H1 (cell line): ENCODE data around the gene CRACDL. TPM values are rescaled to one million over a fixed set of nuclear protein-coding genes. Genes with fewer than 3 reads are reported as not detected.

Source experiments
- CTCF ChIA-PET: fragments of 300-600 bp; sonication (Branson Sonifier 250); formaldehyde crosslinking; loops from one replicate; lab custom pipeline; 2021; ENCODE audit not compliant: partially characterized antibody; lab: Charles Lee
- POLR2A ChIA-PET: fragments of 300-600 bp; sonication (Branson Sonifier 250); formaldehyde crosslinking; loops from one replicate; lab custom pipeline; 2021; ENCODE audit warnings: inconsistent platforms; ENCODE audit not compliant: partially characterized antibody; lab: Charles Lee
- DNase-seq, 2 experiments: peaks; one replicate each; pipeline versions ENCODE4 v3.0.0 to v3.0.0-alpha.2; 2010 to 2022; ENCODE audit warnings: low spot score in 2 of 2, low read depth in 1 of 2, mixed read lengths in 1 of 2
- FAIRE-seq: peaks from 2 replicates; lab custom pipeline; 2011; peaks lifted over from hg19 to GRCh38; lab: Jason Lieb, UNC
- H2AFZ ChIP-seq: 2 replicates; pipeline ENCODE4 v1.8.1; 2012; ENCODE audit warnings: low read length, inconsistent platforms
- H2AK5ac ChIP-seq: 2 replicates; pipeline ENCODE4 v1.6.1; 2013; ENCODE audit warnings: low read depth, low read length
- H2BK120ac ChIP-seq: replicated peaks from 2 replicates; pipeline ENCODE3; 2013; ENCODE audit warnings: low read depth, low read length, inconsistent platforms
- H2BK12ac ChIP-seq: 2 replicates; pipeline ENCODE4 v1.6.1; 2013; ENCODE audit warnings: low read depth, low read length
- H2BK15ac ChIP-seq: 2 replicates; pipeline ENCODE4 v1.6.1; 2013; ENCODE audit warnings: low read length
- H2BK20ac ChIP-seq: 2 replicates; pipeline ENCODE4 v1.6.1; 2013; ENCODE audit warnings: low read length
- H2BK5ac ChIP-seq: 2 replicates; pipeline ENCODE4 v1.6.1; 2013; ENCODE audit warnings: low read depth, low read length
- H3K14ac ChIP-seq: 2 replicates; pipeline ENCODE4 v1.6.1; 2013; ENCODE audit warnings: inconsistent platforms; ENCODE audit not compliant: insufficient read length
- H3K18ac ChIP-seq: 2 replicates; pipeline ENCODE4 v1.6.1; 2013; ENCODE audit warnings: low read length; ENCODE audit errors: extremely low read depth
- H3K23ac ChIP-seq: 2 replicates; pipeline ENCODE4 v1.6.1; 2013; ENCODE audit warnings: inconsistent platforms; ENCODE audit not compliant: insufficient read length
- H3K23me2 ChIP-seq: 2 replicates; pipeline ENCODE4 v1.6.1; 2013; ENCODE audit warnings: low read depth, low read length
- H3K27ac ChIP-seq: 2 replicates; pipeline ENCODE4 v1.6.1; 2011; ENCODE audit warnings: low read depth, low read length, inconsistent platforms
- H3K27me3 ChIP-seq, 4 experiments: replicated peaks in 1 of 4; 1 replicate in 1 of 4; 2 replicates in 3 of 4; pipeline versions ENCODE4 v1.6.1 to v1.8.1; 2011 to 2013; ENCODE audit warnings: low read length in 3 of 4, mild to moderate bottlenecking in 3 of 4, inconsistent platforms in 2 of 4, mixed read lengths in 2 of 4, moderate library complexity in 1 of 4; ENCODE audit not compliant: control insufficient read depth in 3 of 4, insufficient read depth in 3 of 4; ENCODE audit errors: extremely low read depth in 1 of 4
- H3K36me3 ChIP-seq, 4 experiments: 2 replicates each; pipeline versions ENCODE4 v1.6.1 to v1.8.1; 2011 to 2013; ENCODE audit warnings: mild to moderate bottlenecking in 4 of 4, low read length in 3 of 4, moderate library complexity in 2 of 4, control low read depth in 1 of 4, inconsistent platforms in 1 of 4; ENCODE audit not compliant: insufficient read depth in 4 of 4, control insufficient read depth in 2 of 4
- H3K4ac ChIP-seq: replicated peaks from 2 replicates; pipeline ENCODE3; 2013; ENCODE audit warnings: low read length, low read depth, mixed read lengths, inconsistent platforms; ENCODE audit not compliant: insufficient read length
- H3K4me1 ChIP-seq, 4 experiments: replicated peaks in 1 of 4; 1 replicate in 1 of 4; 2 replicates in 3 of 4; pipeline versions ENCODE4 v1.6.1 to v1.8.1; 2011 to 2013; ENCODE audit warnings: low read length in 3 of 4, inconsistent platforms in 2 of 4, mixed read lengths in 1 of 4; ENCODE audit not compliant: insufficient read depth in 4 of 4, control insufficient read depth in 3 of 4
- H3K4me2 ChIP-seq, 2 experiments: 2 replicates each; pipeline versions ENCODE4 v1.6.1 to v1.8.1; 2011 to 2013; ENCODE audit warnings: low read depth in 2 of 2, low read length in 2 of 2, control low read depth in 1 of 2, inconsistent platforms in 1 of 2, mild to moderate bottlenecking in 1 of 2; ENCODE audit not compliant: insufficient read depth in 1 of 2
- H3K4me3 ChIP-seq, 4 experiments: fragments of 200-600, 300-600 bp in 1 of 4; sonication (generic), shearing (Covaris generic), sonication (Bioruptor Twin) in 1 of 4; 2 replicates each; pipeline versions ENCODE4 v1.5.1 to v1.8.1; 2011 to 2016; ENCODE audit warnings: low read length in 4 of 4, low read depth in 3 of 4, control low read depth in 2 of 4, inconsistent platforms in 2 of 4, mild to moderate bottlenecking in 2 of 4, mixed read lengths in 1 of 4, moderate library complexity in 1 of 4; ENCODE audit not compliant: insufficient read depth in 2 of 4; ENCODE audit errors: extremely low read depth in 1 of 4
- H3K56ac ChIP-seq: replicated peaks from 2 replicates; pipeline ENCODE3; 2013; ENCODE audit warnings: low read depth, mild to moderate bottlenecking, mixed read lengths, low read length, inconsistent platforms; ENCODE audit not compliant: insufficient read length
- H3K79me1 ChIP-seq: 2 replicates; pipeline ENCODE4 v1.6.1; 2013; ENCODE audit warnings: low read depth, low read length, control low read depth
- H3K79me2 ChIP-seq, 2 experiments: 2 replicates each; pipeline versions ENCODE4 v1.6.1 to v1.8.1; 2012 to 2013; ENCODE audit warnings: low read length in 2 of 2, mild to moderate bottlenecking in 2 of 2, inconsistent platforms in 1 of 2; ENCODE audit not compliant: insufficient read depth in 2 of 2, control insufficient read depth in 1 of 2
- H3K9ac ChIP-seq, 4 experiments: replicated peaks in 1 of 4; 1 replicate in 1 of 4; 2 replicates in 3 of 4; pipeline versions ENCODE4 v1.6.1 to v1.8.1; 2011 to 2013; ENCODE audit warnings: low read depth in 3 of 4, low read length in 3 of 4, control low read depth in 2 of 4, mild to moderate bottlenecking in 2 of 4, moderate library complexity in 2 of 4, inconsistent platforms in 1 of 4; ENCODE audit errors: extremely low read depth in 1 of 4
- H3K9me3 ChIP-seq, 2 experiments: 2 replicates each; pipeline versions ENCODE4 v1.6.1 to v1.8.1; 2012 to 2013; ENCODE audit warnings: mild to moderate bottlenecking in 2 of 2, moderate library complexity in 2 of 2, control low read depth in 1 of 2, inconsistent platforms in 1 of 2, low read depth in 1 of 2, low read length in 1 of 2, mixed read lengths in 1 of 2; ENCODE audit not compliant: insufficient read depth in 2 of 2
- H4K20me1 ChIP-seq, 2 experiments: replicated peaks in 1 of 2; 2 replicates each; pipeline versions ENCODE3 to v1.8.1; 2011 to 2013; ENCODE audit warnings: inconsistent platforms in 2 of 2, low read length in 2 of 2, mild to moderate bottlenecking in 1 of 2; ENCODE audit not compliant: insufficient read depth in 2 of 2, control insufficient read depth in 1 of 2
- H4K5ac ChIP-seq: 2 replicates; pipeline ENCODE4 v1.6.1; 2013; ENCODE audit warnings: low read length, low read depth, mixed read lengths, inconsistent platforms; ENCODE audit not compliant: insufficient read length
- H4K8ac ChIP-seq: 2 replicates; pipeline ENCODE4 v1.8.0; 2013; ENCODE audit warnings: mild to moderate bottlenecking, moderate library complexity, low read length, inconsistent platforms; ENCODE audit not compliant: insufficient read depth; ENCODE audit errors: extremely low read depth
- H4K91ac ChIP-seq: replicated peaks from 2 replicates; pipeline ENCODE3; 2013; ENCODE audit warnings: low read length, mixed read lengths, inconsistent platforms; ENCODE audit not compliant: insufficient read length
- BACH1 ChIP-seq: IDR thresholded peaks from 2 replicates; pipeline ENCODE4 v1.6.1; 2012; ENCODE audit warnings: low read length, improper control_type of control experiment
- BCL11A ChIP-seq, 2 experiments: IDR thresholded peaks; one replicate each; pipeline ENCODE4 v1.6.1; 2011; ENCODE audit warnings: low read depth in 2 of 2, low read length in 2 of 2, mild to moderate bottlenecking in 2 of 2
- CHD2 ChIP-seq: IDR thresholded peaks from 2 replicates; pipeline ENCODE4 v1.6.1; 2012; ENCODE audit warnings: low read length, improper control_type of control experiment
- CTBP2 ChIP-seq: IDR thresholded peaks from 2 replicates; pipeline ENCODE4 v1.7.0; 2011; ENCODE audit warnings: borderline replicate concordance, mild to moderate bottlenecking, moderate library complexity, mixed read lengths, low read length; ENCODE audit not compliant: insufficient read depth, insufficient read length
- WGBS, 2 experiments: shearing (Covaris generic) in 1 of 2; methylation state at CpG; one replicate each; pipeline versions ENCODE4 v1.1.6 to v1.1.7; 2013 to 2015; ENCODE audit warnings: low lambda C conversion rate in 2 of 2, mixed read lengths in 2 of 2, inconsistent platforms in 1 of 2, low coverage in 1 of 2, missing lambda C conversion rate in 1 of 2; ENCODE audit not compliant: insufficient replicate concordance in 2 of 2, insufficient coverage in 1 of 2, insufficient read length in 1 of 2; ENCODE audit errors: extremely low coverage in 1 of 2, missing lambda C conversion rate in 1 of 2; 5-methylcytosine and 5-hydroxymethylcytosine counted together
- polyA plus RNA-seq, 7 experiments: library from polyadenylated mRNA; depleted of rRNA in 3 of 7; stranded (reverse) in 5 of 7; unstranded in 2 of 7; fragments of >200 nt in 5 of 7; fragments of 200-250 nt in 2 of 7; gene quantifications; 1 replicate in 5 of 7; 2 replicates in 1 of 7; 4 replicates in 1 of 7; pipeline versions ENCODE4 v1.2.1 to v1.2.3, GENCODE V29; 2011 to 2013; ENCODE audit warnings: missing spikeins in 2 of 7, mixed read lengths in 2 of 7
- total RNA-seq: library from RNA; stranded (reverse); fragmentation: NEBNext Ultra II Directional; extraction: Animal tissue kit (Norgen Biotek cat#: 25700); gene quantifications from 2 replicates; pipeline ENCODE4 v1.2.1, GENCODE V29; 2021

The CRACDL gene
- total and polyA plus RNA-seq, 2 of the 8 experiments (the other 6 are each of a cell fraction or from before 2014, with no cell fraction given) = 0.07 to 0.38 TPM

DNA sequence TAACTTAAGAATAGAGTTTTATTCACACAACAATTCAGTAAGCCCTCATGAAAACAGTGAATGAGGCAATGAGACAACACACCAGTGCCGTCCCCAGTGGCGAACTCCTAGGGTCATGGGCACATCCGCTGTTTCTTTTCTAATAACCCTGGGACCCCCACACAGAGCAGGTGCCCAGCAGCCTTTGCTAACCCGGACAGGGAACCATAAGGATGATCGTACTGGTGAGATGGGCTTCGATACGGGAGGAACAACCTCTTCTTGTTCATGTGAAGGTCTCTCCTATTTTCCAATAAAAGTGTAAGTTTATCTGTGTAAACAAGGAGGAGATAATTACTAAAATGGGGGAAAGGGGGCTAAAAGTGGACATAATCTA is 107.7 kb downstream of the CRACDL start:
- Histone ChIP-seq H3K4me3 (no peak overlapping the region), H3K9ac (no peak overlapping the region), H3K79me1 (no peaks in the 10 kb centered on the region), H4K5ac (no peak overlapping the region), H2BK15ac (no peak overlapping the region), H4K91ac (no peak overlapping the region), H3K18ac (no peak overlapping the region), H2AFZ (no peak overlapping the region), H4K8ac (no peak overlapping the region), H3K9me3 (no peaks in the 10 kb centered on the region), H2BK20ac (no peak overlapping the region), H2BK12ac (no peak overlapping the region), H2BK120ac (no peak overlapping the region), H3K23ac (no peak overlapping the region), H3K4ac (no peak overlapping the region), H3K27ac (no peak overlapping the region), H3K56ac (no peak overlapping the region), H4K20me1 (no peaks in the 10 kb centered on the region), H3K4me1 (peaks cover 0 to 2% (median 0%) of the 10 kb centered on the region in 4 experiments; a peak in 1 of 7 replicates), H3K27me3 (peaks cover 4 to 10% (median 8%) of the 10 kb centered on the region in 4 experiments), H3K4me2 (no peak overlapping the region), H3K79me2 (no peaks in the 10 kb centered on the region), H2AK5ac (no peak overlapping the region), H3K14ac (no peak overlapping the region), H2BK5ac (no peak overlapping the region), H3K23me2 (no peaks in the 10 kb centered on the region), H3K36me3 (no peaks in the 10 kb centered on the region)
- POLR2A ChIA-PET = no interaction called here
- DNase-seq (no peak), FAIRE-seq (no peak)
- TF ChIP-seq CTBP2 = no peak
- TF ChIP-seq BCL11A (IDR thresholded peaks at IDR 0.05; ENCODE audit: low read depth in 2 of 2, low read length in 2 of 2) = no peak
- no peak for TF ChIP-seq BACH1
- TF ChIP-seq CHD2 = no peak
- WGBS, 2 experiments = 81% methylated on average over 7 of the region's 7 CpGs; no CpG with 5 or more reads in 1 of the 2 experiments
- CTCF ChIA-PET = interaction anchor here (1.6 kb wide), 1 partner anchor 179 kb away, joined by 5 read pairs; no protein-coding TSS in a partner anchor
